IPS DF 4.7 (cell line): ENCODE data around the gene MPZL2.

ENCODE experiments used
- DNase-seq: peaks from one replicate; pipeline ENCODE4 v3.0.0-alpha.2; 2013; ENCODE audit warnings: low spot score; ENCODE audit errors: extremely low read depth

Gene MPZL2

GRCh38 chr11:118243993-118244762, 19.9 kb downstream of the MPZL2 start:
- DNase-seq = no peak

- no peak for DNase-seq
Observed at GRCh38 chr11:118243161-118243560, 20.9 kb downstream of the MPZL2 start.

- DNase-seq = no peak
Observed at GRCh38 chr11:118241764-118242098, 22.4 kb downstream of the MPZL2 start.

DNA sequence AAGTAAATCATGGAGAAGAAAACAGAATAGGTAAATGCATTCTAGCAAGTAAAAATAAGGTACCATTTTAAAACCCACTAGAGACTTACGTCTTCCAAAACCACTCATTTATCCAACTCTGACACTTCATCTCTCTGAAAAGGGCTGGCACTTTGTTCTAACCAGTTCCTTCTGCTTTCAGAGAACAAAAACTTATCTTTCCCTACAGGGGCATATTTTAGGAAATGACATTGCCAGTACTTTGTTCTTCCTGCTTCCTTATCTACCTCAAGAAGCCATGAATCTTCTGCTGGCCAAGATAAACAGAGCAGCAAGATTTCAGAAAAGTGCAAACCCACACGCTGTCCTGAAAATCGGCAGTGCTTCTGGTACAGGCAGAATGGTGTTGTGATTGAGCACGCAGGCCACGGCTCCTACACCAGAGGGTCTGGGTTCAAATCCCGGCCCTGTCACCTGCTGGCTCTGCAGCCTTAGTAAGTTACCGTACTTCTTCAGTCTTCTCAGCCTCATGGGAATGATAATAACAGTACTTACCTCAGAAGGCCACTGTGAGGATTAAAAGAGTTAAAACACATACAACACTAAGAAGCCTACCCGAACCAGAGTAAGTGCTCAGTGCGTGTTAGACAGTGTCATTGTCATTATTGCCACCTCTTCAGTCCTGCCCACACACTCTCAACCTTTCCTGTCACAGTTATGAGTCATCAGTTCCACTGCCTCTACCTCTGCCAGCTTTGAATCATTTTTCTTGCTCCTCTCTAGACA, 22.9 kb downstream of the MPZL2 start:
- no peak for DNase-seq

- DNase-seq = no peak
Observed at GRCh38 chr11:118239509-118240205, 24.4 kb downstream of the MPZL2 start.

GRCh38 chr11:118238929-118239328, 25.2 kb downstream of the MPZL2 start:
- no peak for DNase-seq

DNA sequence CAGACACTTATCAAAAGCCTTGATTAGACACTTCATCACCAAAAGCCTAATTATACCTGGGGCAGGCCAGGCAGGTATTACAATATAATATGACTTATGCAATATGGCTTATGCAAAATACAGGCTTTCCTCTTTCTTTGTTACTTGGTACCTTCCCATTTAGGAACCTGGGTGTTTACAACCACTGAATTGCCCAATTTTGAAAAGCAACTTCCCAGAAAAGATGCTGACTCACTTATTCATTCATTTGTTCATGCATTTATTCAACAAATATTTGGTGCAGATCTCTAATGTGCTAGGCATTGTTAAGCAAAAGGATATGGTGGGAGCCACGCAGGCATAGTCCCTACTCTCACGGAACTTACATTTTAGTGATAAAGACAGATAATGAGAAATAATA, 25.7 kb downstream of the MPZL2 start:
- no peak for DNase-seq

DNA sequence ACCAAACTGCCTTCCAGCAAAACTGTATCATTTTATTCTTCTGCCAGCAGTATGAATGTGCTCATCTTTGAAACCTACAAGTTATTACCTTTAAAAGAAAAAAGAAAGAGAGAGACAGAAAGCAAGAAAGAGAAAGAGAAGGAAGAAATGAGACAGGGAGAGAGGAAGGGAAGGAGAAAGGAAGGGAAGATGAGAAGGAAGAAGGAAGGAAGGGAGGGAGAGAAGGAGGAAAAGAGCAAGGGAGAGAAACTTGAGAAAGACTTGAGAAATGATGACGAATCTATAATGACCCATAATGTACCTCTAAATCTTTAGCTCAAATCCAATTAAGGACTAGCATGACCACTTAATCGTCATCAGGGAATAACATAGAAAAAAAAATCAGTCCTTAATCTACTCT, 27.9 kb downstream of the MPZL2 start:
- DNase-seq = no peak

- no peak for DNase-seq
Observed at GRCh38 chr11:118234833-118235232, 29.3 kb downstream of the MPZL2 start.

- no peak for DNase-seq
Observed at GRCh38 chr11:118233850-118234249, 30.2 kb downstream of the MPZL2 start.

- no peak for DNase-seq
Observed at GRCh38 chr11:118233377-118233776, 30.7 kb downstream of the MPZL2 start.

- DNase-seq = no peak
Observed at GRCh38 chr11:118232659-118233058, 31.4 kb downstream of the MPZL2 start.

- DNase-seq = no peak
Observed at GRCh38 chr11:118231461-118231860, 32.6 kb downstream of the MPZL2 start.

DNA sequence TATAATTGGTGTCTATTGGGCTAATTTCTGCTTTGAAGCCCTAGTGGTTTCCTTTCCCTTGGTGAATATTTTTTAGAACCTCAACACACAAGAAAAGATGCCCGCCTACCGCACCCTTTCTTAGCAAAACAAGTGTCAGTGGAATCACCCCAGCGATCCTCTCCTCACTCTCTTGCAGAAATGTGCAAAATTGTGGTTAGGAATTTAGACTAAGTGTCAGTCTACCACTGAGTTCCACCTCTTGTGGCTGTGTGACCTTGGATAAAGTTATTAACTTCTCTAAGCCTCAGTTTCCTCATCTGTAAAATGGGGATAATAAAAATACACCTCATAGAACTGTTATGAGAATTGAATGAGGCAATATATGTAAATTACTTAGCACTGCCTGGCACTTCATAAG, 34.0 kb downstream of the MPZL2 start:
- DNase-seq = no peak

DNA sequence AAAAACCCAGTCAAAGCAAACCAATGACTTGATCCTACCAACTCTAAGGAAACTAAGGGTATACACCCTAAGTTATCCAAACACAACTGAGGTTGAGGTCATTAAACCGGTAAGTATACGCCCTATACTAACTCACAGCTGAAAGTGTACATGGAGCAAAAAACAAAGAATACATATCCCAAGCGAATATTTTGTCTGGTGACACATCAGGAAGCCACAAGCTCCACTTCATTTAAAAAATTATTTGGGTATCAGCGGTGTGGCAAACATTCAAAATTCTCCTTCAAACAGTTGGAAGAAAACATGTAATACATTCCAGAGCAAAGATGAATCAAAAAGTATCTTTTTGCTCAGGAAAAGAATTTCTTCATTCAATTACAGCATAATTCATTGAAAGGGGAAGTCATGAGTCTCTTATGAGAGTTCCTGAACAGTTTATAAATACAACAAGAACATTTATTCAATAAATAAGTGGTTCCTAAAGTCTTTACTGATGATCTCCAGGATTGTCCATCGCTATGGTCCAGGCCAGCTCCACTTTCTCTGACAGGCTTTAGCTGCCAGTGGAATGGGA, 34.7 kb downstream of the MPZL2 start:
- DNase-seq = no peak

DNA sequence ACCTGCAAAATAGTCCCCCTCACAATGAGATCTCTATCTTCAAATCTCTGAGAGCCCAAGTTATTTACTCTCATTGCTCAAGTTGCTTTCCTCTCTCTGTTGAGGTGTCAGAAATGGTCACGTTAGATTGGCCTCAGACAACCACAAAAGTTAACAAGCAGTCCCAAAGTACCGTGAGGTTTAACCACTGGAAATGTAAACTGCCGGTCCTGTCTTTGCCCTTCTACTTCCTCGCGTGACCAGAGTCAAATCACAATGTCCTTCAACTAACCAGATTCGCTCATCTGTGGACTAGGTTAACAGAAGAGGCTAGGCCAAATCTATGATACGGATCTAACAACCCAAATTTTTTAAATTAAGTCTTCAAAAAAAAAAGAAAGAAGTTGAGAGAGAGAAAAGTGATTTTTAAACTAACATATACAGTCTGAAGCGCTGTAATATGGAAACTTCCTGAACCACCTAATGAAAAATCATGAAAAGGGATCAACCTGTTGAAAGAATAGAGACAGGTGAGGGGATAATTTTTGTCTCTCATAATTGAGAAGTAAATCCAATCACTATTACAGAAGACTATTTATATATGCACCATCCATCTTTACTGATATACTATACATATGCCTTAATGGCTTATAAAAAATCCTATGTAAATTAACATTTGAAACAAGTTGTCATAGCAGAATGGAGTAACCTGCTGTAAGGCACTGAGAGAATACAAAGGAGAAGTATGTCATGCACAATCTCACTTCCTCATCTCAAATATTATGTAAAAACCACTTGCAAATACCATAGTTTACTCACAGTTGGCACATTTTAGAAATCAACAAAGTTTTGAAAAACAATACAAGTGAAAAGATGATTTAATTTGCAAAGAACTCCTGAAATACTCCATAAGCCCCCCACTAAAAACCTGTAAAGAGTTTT, 36.0 kb downstream of the MPZL2 start:
- DNase-seq = no peak

GRCh38 chr11:118226781-118227180, 37.3 kb downstream of the MPZL2 start:
- DNase-seq = no peak

DNA sequence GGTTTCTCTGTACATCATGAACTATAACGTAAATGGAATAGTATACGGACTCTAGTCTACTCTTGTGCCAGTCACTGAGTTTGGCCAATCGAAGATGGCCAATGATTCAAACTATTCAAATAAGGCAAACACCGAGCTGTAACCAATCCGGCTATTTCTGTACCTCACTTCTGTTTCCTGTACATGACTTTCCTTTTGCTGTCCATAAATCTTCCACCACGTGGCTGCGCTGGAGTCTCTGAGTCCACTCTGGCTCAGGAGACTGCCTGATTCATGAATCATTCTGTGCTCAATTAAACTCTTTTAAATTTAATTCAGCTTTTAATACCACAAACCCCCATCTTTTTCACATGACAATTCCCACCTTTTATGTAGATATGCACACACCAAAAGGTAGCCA, 37.8 kb downstream of the MPZL2 start:
- no peak for DNase-seq

GRCh38 chr11:118224511-118225188, 39.4 kb downstream of the MPZL2 start, which contains the start of gene JAML:
JAML (minus strand) TSS chr11:118225011; CDS start chr11:118214866, 10,145 bp downstream.
- DNase-seq = no peak

- no peak for DNase-seq
Observed at GRCh38 chr11:118223992-118224391, 40.1 kb downstream of the MPZL2 start.
